Measurements from ENCODE around the gene FOS. TPM values are rescaled to one million over a fixed set of nuclear protein-coding genes. Genes with fewer than 3 reads are reported as not detected.

The FOS gene
- total and polyA plus RNA-seq, 2 experiments from 2014 or later = 47.3 to 54.8 TPM

GRCh38 chr14:75283833-75284563 lies 5.4 kb downstream of the FOS start:
- H3K4me3 ChIP-seq = no peak overlapping the region
- no peak overlapping the region for H3K4me3 Mint-ChIP-seq
- no peak overlapping the region for H3K27ac Mint-ChIP-seq

More at GRCh38 chr14:75283833-75284563, 5.4 kb downstream of the FOS start:
- H3K27me3 ChIP-seq (ENCODE audit: insufficient read depth) = peaks cover 8% of the 10 kb centered on the region; the same call in 1 of the 2 replicates
- H2AFZ ChIP-seq = no peak overlapping the region
- H3K79me2 ChIP-seq (replicated peaks; ENCODE audit: insufficient read depth) = peaks cover 16% of the 10 kb centered on the region
- ATAC-seq = no peak
- no peak for DNase-seq (ENCODE audit: low spot score)
- peaks cover 25% of the 10 kb centered on the region for H3F3A ChIP-seq (replicated peaks; ENCODE audit: low read depth)
- H3K4me1 ChIP-seq (ENCODE audit: insufficient read depth) = peaks cover 44% of the 10 kb centered on the region
- 0 out of 2 replicates have a peak, but pooled peaks cover 12% of the 10 kb centered on the region for H3K36me3 ChIP-seq (ENCODE audit: insufficient read depth)
- no peak for TF ChIP-seq POLR2AphosphoS5 (IDR thresholded peaks at IDR 0.05; ENCODE audit: low read depth)
- no peak for TF ChIP-seq ZNF331 (CRISPR knock-in tag; IDR thresholded peaks at IDR 0.05; ENCODE audit: low read depth)
- no peak for TF ChIP-seq ZNF462 (CRISPR knock-in tag; IDR thresholded peaks at IDR 0.05)
- no peak for TF ChIP-seq JUNB (IDR thresholded peaks at IDR 0.05; ENCODE audit: unreplicated experiment)
- no peak for TF ChIP-seq STAT1 (IDR thresholded peaks at IDR 0.05; ENCODE audit: unreplicated experiment)
- TF ChIP-seq ETS1 (IDR thresholded peaks at IDR 0.05) = no peak
- no peak for TF ChIP-seq ZNF114 (CRISPR knock-in tag; IDR thresholded peaks at IDR 0.05)
- TF ChIP-seq EZH2 (IDR thresholded peaks at IDR 0.05; ENCODE audit: low read depth, unreplicated experiment) = no peak
- Mint-ChIP-seq H3K36me3 (ENCODE audit: low read depth) (peaks cover 31% of the 10 kb centered on the region), H3K27me3 (ENCODE audit: insufficient read depth, low read depth, poor library complexity) (peaks cover 38% of the 10 kb centered on the region), H3K9me3 (no peaks in the 10 kb centered on the region; the same call in 2 of the 3 replicates), H3K4me1 (peaks cover 47% of the 10 kb centered on the region)
- no peak overlapping the region for H3K27ac ChIP-seq (ENCODE audit: low read depth)
- H3K9me2 ChIP-seq (ENCODE audit: insufficient read depth) = no peaks in the 10 kb centered on the region
- no peak overlapping the region for H3K4me2 ChIP-seq
- 0 out of 2 replicates have a peak, but pooled peaks cover 7% of the 10 kb centered on the region for H4K20me1 ChIP-seq (replicated peaks; ENCODE audit: insufficient read depth)

All from GM23338 (cell line).